Astrocyte of the cerebellum (primary cell): ENCODE data around the gene DMD.

Source experiments
- DNase-seq: peaks from one replicate; pipeline ENCODE4 v3.0.0-alpha.2; 2011; ENCODE audit warnings: low read depth
- H3K4me3 ChIP-seq: 2 replicates; pipeline ENCODE4 v1.5.1; 2011; ENCODE audit warnings: mild to moderate bottlenecking, low read depth, low read length, moderate library complexity
- CTCF ChIP-seq: IDR thresholded peaks from 2 replicates; pipeline ENCODE4 v1.5.1; 2012; ENCODE audit warnings: low read length, low read depth, moderate library complexity, mild to moderate bottlenecking; ENCODE audit errors: missing control alignments
- in situ Hi-C: cut with HindIII; loops from 2 replicates; pipeline ENCODE4 v1.10.0; 2017; ENCODE audit warnings: low sequenced_read_pairs

The DMD gene

GRCh38 chrX:31800219-31800618 lies 1411.1 kb downstream of the DMD start:
- no peak overlapping the region for H3K4me3 ChIP-seq
- in situ Hi-C loops, result no loop called here
- no peak for DNase-seq
- TF ChIP-seq CTCF, result no peak

- no peak for DNase-seq
- in situ Hi-C loops, result no loop called here
- no peak for TF ChIP-seq CTCF
- H3K4me3 ChIP-seq, result no peak overlapping the region
These were observed 1414.7 kb downstream of the DMD start for GRCh38 chrX:31796624-31797023.

- no peak for DNase-seq
- no peak for TF ChIP-seq CTCF
- in situ Hi-C loops, result no loop called here
- no peak overlapping the region for H3K4me3 ChIP-seq
These were observed 1463.9 kb downstream of the DMD start for GRCh38 chrX:31747411-31747810.

- in situ Hi-C loops, result no loop called here
- H3K4me3 ChIP-seq, result no peak overlapping the region
- DNase-seq, result no peak
- TF ChIP-seq CTCF, result no peak
These were observed 1468.3 kb downstream of the DMD start for GRCh38 chrX:31743004-31743403.

- in situ Hi-C loops, result no loop called here
- no peak for TF ChIP-seq CTCF
- no peak for DNase-seq
- H3K4me3 ChIP-seq, result no peak overlapping the region
These were observed 1493.9 kb downstream of the DMD start for GRCh38 chrX:31717474-31717873.

GRCh38 chrX:31715675-31716074 lies 1495.7 kb downstream of the DMD start:
- no peak for DNase-seq
- no peak overlapping the region for H3K4me3 ChIP-seq
- in situ Hi-C loops, result no loop called here
- TF ChIP-seq CTCF, result no peak

- DNase-seq, result no peak
- TF ChIP-seq CTCF, result no peak
- no peak overlapping the region for H3K4me3 ChIP-seq
- in situ Hi-C loops, result no loop called here
These were observed 1496.6 kb downstream of the DMD start for GRCh38 chrX:31714797-31715196.
